OCI-M1 (cell line): Measurements from ENCODE around the gene SEMA4F.
"Not testable (repeated sequence)": the region's sequence is repeated elsewhere in the genome, so short reads cannot be mapped to it uniquely, and the experiment has no call there.

Experiments used
- DNase-seq: peaks from one replicate; lab custom pipeline; 2025; lab: John Stamatoyannopoulos, UW

The SEMA4F gene

GRCh38 chr2:74653985-74654882 lies at the start of gene SEMA4F:
SEMA4F (plus strand) TSS chr2:74654247; CDS start chr2:74654377, 130 bp downstream.
- DNase-seq: peak; percentile 95

- DNase-seq: no peak
These were observed 47.1 kb upstream of the SEMA4F start for GRCh38 chr2:74606927-74607326.

GRCh38 chr2:74617122-74617521 lies 36.9 kb upstream of the SEMA4F start:
- no peak for DNase-seq

GRCh38 chr2:74618410-74619083 lies 35.5 kb upstream of the SEMA4F start:
- DNase-seq: peak; percentile 3

GRCh38 chr2:74619651-74620297 lies 34.3 kb upstream of the SEMA4F start:
- DNase-seq: peak; percentile 3

GRCh38 chr2:74620671-74621070 lies 33.4 kb upstream of the SEMA4F start:
- DNase-seq: no peak

- DNase-seq: peak; percentile 65
These were observed 28.2 kb upstream of the SEMA4F start for GRCh38 chr2:74625658-74626425.

GRCh38 chr2:74628538-74629105 lies 25.4 kb upstream of the SEMA4F start:
- no peak for DNase-seq

GRCh38 chr2:74630454-74630853 lies 23.6 kb upstream of the SEMA4F start:
- DNase-seq: not testable (repeated sequence)

GRCh38 chr2:74632209-74632938 lies 21.7 kb upstream of the SEMA4F start:
- DNase-seq: no peak

- no peak for DNase-seq
These were observed 21.1 kb upstream of the SEMA4F start for GRCh38 chr2:74632939-74633312.

- no peak for DNase-seq
These were observed 14.5 kb upstream of the SEMA4F start for GRCh38 chr2:74639550-74639949.

- no peak for DNase-seq
These were observed 8.7 kb upstream of the SEMA4F start for GRCh38 chr2:74645344-74645743.

- peak; percentile 31 for DNase-seq
These were observed 7.8 kb upstream of the SEMA4F start for GRCh38 chr2:74646201-74646600.

GRCh38 chr2:74646834-74647482 lies 7.1 kb upstream of the SEMA4F start:
- no peak for DNase-seq

GRCh38 chr2:74648009-74648443 lies 6.0 kb upstream of the SEMA4F start, which contains the start of gene M1AP:
M1AP (minus strand) TSS chr2:74648330; CDS start chr2:74640275, 8,055 bp downstream.
- no peak for DNase-seq

- DNase-seq: no peak
These were observed 460 bp upstream of the SEMA4F start for GRCh38 chr2:74653589-74653984.

- DNase-seq: no peak
These were observed 1.5 kb downstream of the SEMA4F start for GRCh38 chr2:74655579-74655978.

- no peak for DNase-seq
These were observed 4.5 kb downstream of the SEMA4F start for GRCh38 chr2:74658516-74658915.

- DNase-seq: peak; percentile 23
These were observed 5.4 kb downstream of the SEMA4F start for GRCh38 chr2:74659462-74659861.
